ENCODE results near the gene NEDD1. TPM values are rescaled to one million over a fixed set of nuclear protein-coding genes. Genes with fewer than 3 reads are reported as not detected.
A peak's percentile ranks its signal among the peaks of the same experiment; 100 is the strongest.

Gene NEDD1
- total RNA-seq, 1 experiment from 2014 or later, result 42.7 TPM

DNA sequence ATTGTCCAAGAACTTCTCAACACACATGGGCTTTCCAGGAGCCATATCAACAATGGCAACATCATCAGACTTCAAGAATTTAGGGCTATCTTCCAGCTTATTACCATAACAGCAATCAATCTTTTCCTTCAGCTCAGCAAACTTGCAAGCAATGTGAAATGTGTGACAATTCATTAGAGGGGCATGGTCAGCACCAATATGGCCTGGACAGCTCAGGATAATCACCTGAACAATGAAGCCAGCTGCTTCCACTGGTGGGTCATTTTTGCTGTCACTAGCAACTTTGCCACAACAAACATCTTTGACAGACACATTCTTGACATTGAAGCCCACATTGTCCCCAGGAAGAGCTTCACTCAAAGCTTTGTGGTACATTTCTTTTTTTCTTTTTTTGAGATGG lies 5.9 kb upstream of the NEDD1 start:
- intact Hi-C loops (cut with micrococcal nuclease; ENCODE audit: unreplicated experiment), result loop anchor here (10.0 kb wide), 1 partner anchor 1494 kb away; no protein-coding TSS in a partner anchor

DNA sequence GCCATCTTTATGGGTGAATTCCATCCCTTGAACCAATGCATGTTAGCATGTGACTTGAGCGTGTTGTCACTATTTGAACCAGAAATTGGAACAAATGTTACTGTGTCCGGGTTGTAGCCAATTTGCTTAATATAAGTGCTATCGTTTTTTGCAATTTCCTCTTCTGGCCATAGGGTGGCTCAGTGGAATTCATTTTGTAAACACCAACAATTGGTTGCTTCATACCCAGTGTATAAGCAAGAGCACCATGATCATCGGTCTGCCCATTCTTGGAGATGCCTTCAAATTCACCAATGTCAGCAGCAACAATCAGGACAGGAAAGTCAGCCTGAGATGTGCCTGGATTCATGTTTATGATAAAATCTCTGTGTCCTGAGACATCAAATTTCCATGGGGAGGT lies 5.0 kb upstream of the NEDD1 start:
- CTCF ChIA-PET, result no interaction called here
- H3K36me3 ChIP-seq (ENCODE audit: insufficient read depth, low read length, poor library complexity, severe bottlenecking), result no peaks in the 10 kb centered on the region
- H3K4me3 ChIP-seq (ENCODE audit: low read depth, low read length, poor library complexity, severe bottlenecking), result no peak overlapping the region
- H3K27ac ChIP-seq (ENCODE audit: low read depth, low read length, poor library complexity, severe bottlenecking), result no peak overlapping the region
- DNase-seq (ENCODE audit: low spot score), result peak; percentile 48
- TF ChIP-seq EZH2 (IDR thresholded peaks at IDR 0.05; ENCODE audit: borderline replicate concordance, low read depth, low read length, poor library complexity, severe bottlenecking), result no peak
- TF ChIP-seq, protein P1, sequence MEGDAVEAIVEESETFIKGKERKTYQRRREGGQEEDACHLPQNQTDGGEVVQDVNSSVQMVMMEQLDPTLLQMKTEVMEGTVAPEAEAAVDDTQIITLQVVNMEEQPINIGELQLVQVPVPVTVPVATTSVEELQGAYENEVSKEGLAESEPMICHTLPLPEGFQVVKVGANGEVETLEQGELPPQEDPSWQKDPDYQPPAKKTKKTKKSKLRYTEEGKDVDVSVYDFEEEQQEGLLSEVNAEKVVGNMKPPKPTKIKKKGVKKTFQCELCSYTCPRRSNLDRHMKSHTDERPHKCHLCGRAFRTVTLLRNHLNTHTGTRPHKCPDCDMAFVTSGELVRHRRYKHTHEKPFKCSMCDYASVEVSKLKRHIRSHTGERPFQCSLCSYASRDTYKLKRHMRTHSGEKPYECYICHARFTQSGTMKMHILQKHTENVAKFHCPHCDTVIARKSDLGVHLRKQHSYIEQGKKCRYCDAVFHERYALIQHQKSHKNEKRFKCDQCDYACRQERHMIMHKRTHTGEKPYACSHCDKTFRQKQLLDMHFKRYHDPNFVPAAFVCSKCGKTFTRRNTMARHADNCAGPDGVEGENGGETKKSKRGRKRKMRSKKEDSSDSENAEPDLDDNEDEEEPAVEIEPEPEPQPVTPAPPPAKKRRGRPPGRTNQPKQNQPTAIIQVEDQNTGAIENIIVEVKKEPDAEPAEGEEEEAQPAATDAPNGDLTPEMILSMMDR (conservative IDR thresholded peaks at IDR 0.05; ENCODE audit: low read depth, low read length), result peak; percentile 46
- no TSS peak for BruUV-seq (replicated peaks)
- POLR2A ChIA-PET (ENCODE audit: low non-redundant PET), result no interaction called here
- intact Hi-C loops (cut with micrococcal nuclease; ENCODE audit: unreplicated experiment), result loop anchor here (10.0 kb wide), 1 partner anchor 1493 kb away; no protein-coding TSS in a partner anchor
- no peaks in the 10 kb centered on the region for H3K4me1 ChIP-seq (ENCODE audit: insufficient read depth, low read length, poor library complexity, severe bottlenecking)
- H3K27me3 ChIP-seq (replicated peaks; ENCODE audit: insufficient read depth, low read depth, low read length, poor library complexity), result peaks cover 10% of the 10 kb centered on the region
- H3K9me3 ChIP-seq (ENCODE audit: low read depth, low read length, poor library complexity, severe bottlenecking), result no peaks in the 10 kb centered on the region

More for the DNA sequence above, 5.9 kb upstream of the NEDD1 start:
- Histone ChIP-seq H3K4me1 (ENCODE audit: insufficient read depth, low read length, poor library complexity, severe bottlenecking) (no peaks in the 10 kb centered on the region), H3K4me3 (ENCODE audit: low read depth, low read length, poor library complexity, severe bottlenecking) (no peak overlapping the region), H3K27ac (ENCODE audit: low read depth, low read length, poor library complexity, severe bottlenecking) (no peak overlapping the region), H3K9me3 (ENCODE audit: low read depth, low read length, poor library complexity, severe bottlenecking) (no peaks in the 10 kb centered on the region), H3K27me3 (replicated peaks; ENCODE audit: insufficient read depth, low read depth, low read length, poor library complexity) (peaks cover 10% of the 10 kb centered on the region), H3K36me3 (ENCODE audit: insufficient read depth, low read length, poor library complexity, severe bottlenecking) (no peaks in the 10 kb centered on the region)
- TF ChIP-seq, protein P1 (conservative IDR thresholded peaks at IDR 0.05; ENCODE audit: low read depth, low read length), result no peak
- no peak for TF ChIP-seq EZH2 (IDR thresholded peaks at IDR 0.05; ENCODE audit: borderline replicate concordance, low read depth, low read length, poor library complexity, severe bottlenecking)
- no TSS peak for BruUV-seq (replicated peaks)
- ChIA-PET POLR2A (ENCODE audit: low non-redundant PET) (no interaction called here), CTCF (no interaction called here)
- no peak for DNase-seq (ENCODE audit: low spot score)

DNA sequence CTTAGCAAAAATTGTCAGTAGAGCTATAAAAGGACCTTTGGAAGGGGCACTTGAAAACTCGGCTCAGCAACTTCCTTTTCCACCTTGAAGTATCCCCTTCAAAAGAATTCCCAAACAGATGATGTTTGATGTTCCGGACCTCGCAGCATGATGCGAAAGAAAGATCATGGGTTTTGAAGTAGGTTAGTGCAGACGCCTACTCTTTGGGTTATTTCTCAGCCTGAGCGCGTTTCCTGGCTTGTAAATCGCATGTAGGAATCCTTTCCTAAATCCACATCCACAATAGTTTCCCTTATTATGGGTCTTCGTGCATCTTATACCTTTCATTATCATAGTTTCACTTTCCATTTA lies 584 bp upstream of the NEDD1 start:
- peaks cover 5% of the 10 kb centered on the region for H3K27me3 ChIP-seq (replicated peaks; ENCODE audit: insufficient read depth, low read depth, low read length, poor library complexity)
- ChIA-PET POLR2A (ENCODE audit: low non-redundant PET) (no interaction called here), CTCF (no interaction called here)
- peak overlapping the region; percentile 82 for H3K4me3 ChIP-seq (ENCODE audit: low read depth, low read length, poor library complexity, severe bottlenecking)
- TF ChIP-seq, protein P1 (conservative IDR thresholded peaks at IDR 0.05; ENCODE audit: low read depth, low read length), result no peak
- no peak for TF ChIP-seq EZH2 (IDR thresholded peaks at IDR 0.05; ENCODE audit: borderline replicate concordance, low read depth, low read length, poor library complexity, severe bottlenecking)
- no peaks in the 10 kb centered on the region for H3K36me3 ChIP-seq (ENCODE audit: insufficient read depth, low read length, poor library complexity, severe bottlenecking)
- BruUV-seq (replicated peaks), result TSS peak; percentile 75
- peak overlapping the region; percentile 84 for H3K27ac ChIP-seq (ENCODE audit: low read depth, low read length, poor library complexity, severe bottlenecking)
- intact Hi-C loops (cut with micrococcal nuclease; ENCODE audit: unreplicated experiment), result loop anchor here (10.0 kb wide), 1 partner anchor 1488 kb away; no protein-coding TSS in a partner anchor
- peaks cover 9% of the 10 kb centered on the region for H3K4me1 ChIP-seq (ENCODE audit: insufficient read depth, low read length, poor library complexity, severe bottlenecking)
- no peaks in the 10 kb centered on the region for H3K9me3 ChIP-seq (ENCODE audit: low read depth, low read length, poor library complexity, severe bottlenecking)
- DNase-seq (ENCODE audit: low spot score), result no peak

Data from A673 (cell line).